Measurements from ENCODE around the gene AEBP1. TPM values are rescaled to one million over a fixed set of nuclear protein-coding genes. Genes with fewer than 3 reads are reported as not detected.

Gene AEBP1
- total RNA-seq, 1 experiment from 2014 or later: 49.3 TPM

GRCh38 chr7:44104860-44105771, 971 bp downstream of the AEBP1 start:
- WGBS (ENCODE audit: extremely low coverage, insufficient read length, low lambda C conversion rate): no CpG with 5 or more reads among the region's 28 CpGs
- H3K4me2 ChIP-seq (ENCODE audit: insufficient read depth, insufficient read length, low read length): peak overlapping the region; percentile 37
- DNase-seq: no peak

More at GRCh38 chr7:44104860-44105771, 971 bp downstream of the AEBP1 start:
- H4K5ac ChIP-seq (ENCODE audit: insufficient read length, low read depth, low read length): no peak overlapping the region
- no peak overlapping the region for H2AK5ac ChIP-seq (ENCODE audit: insufficient read length, low read length)
- Mint-ChIP-seq H3K9me3 (no peaks in the 10 kb centered on the region), H3K27ac (peak overlapping the region in 1 of 3 experiments; percentile 36; a peak in 1 of 7 replicates), H3K4me3 (peak overlapping the region; percentile 74 to 85), H3K4me1 (peaks cover 11 to 17% of the 10 kb centered on the region in 2 experiments), H3K27me3 (ENCODE audit: low read depth) (peaks cover 30% of the 10 kb centered on the region), H3K36me3 (ENCODE audit: insufficient read depth in 1 of 3, low read depth in 3 of 3) (peaks cover 2 to 7% (median 6%) of the 10 kb centered on the region in 3 experiments; a peak in 5 of 7 replicates)
- no peak for TF ChIP-seq CTCF (conservative IDR thresholded peaks at IDR 0.05)
- H3K27me3 ChIP-seq (ENCODE audit: insufficient read depth, low read length): no peaks in the 10 kb centered on the region; the same call in 1 of the 2 replicates
- no peak overlapping the region for H2BK120ac ChIP-seq (ENCODE audit: low read depth, low read length, poor library complexity, severe bottlenecking)
- H3T11ph ChIP-seq (ENCODE audit: low read length): no peak overlapping the region
- H3K4ac ChIP-seq (ENCODE audit: low read depth, low read length): no peak overlapping the region
- no peaks in the 10 kb centered on the region for H3K9me3 ChIP-seq (ENCODE audit: control insufficient read depth, low read depth, low read length)
- H2AFZ ChIP-seq (ENCODE audit: low read length): no peak overlapping the region
- no peak overlapping the region for H3K9ac ChIP-seq (ENCODE audit: extremely low read depth, insufficient read length, low read length)
- no peak overlapping the region for H3K27ac ChIP-seq (ENCODE audit: insufficient read length, low read depth, low read length)
- no peak overlapping the region for H2BK20ac ChIP-seq (ENCODE audit: low read depth, low read length, poor library complexity, severe bottlenecking)
- H2BK15ac ChIP-seq (ENCODE audit: low read depth, low read length): no peak overlapping the region
- H2BK5ac ChIP-seq (ENCODE audit: insufficient read length, low read length): no peak overlapping the region
- no peak overlapping the region for H3K23ac ChIP-seq (ENCODE audit: insufficient read length, low read depth, low read length)
- no peaks in the 10 kb centered on the region for H4K20me1 ChIP-seq (ENCODE audit: control insufficient read depth, insufficient read depth, insufficient read length)
- H4K91ac ChIP-seq (ENCODE audit: insufficient read length, low read depth, low read length): no peak overlapping the region
- H3K56ac ChIP-seq (ENCODE audit: insufficient read length, low read depth, low read length): no peak overlapping the region
- H3K4me1 ChIP-seq (ENCODE audit: insufficient read depth, low read length): no peaks in the 10 kb centered on the region; the same call in 1 of the 2 replicates
- H3K23me2 ChIP-seq (ENCODE audit: insufficient read length, low read depth, low read length, poor library complexity, severe bottlenecking): peaks cover 10% of the 10 kb centered on the region
- H3K79me1 ChIP-seq (ENCODE audit: insufficient read depth, low read depth, low read length, poor library complexity, severe bottlenecking): no peaks in the 10 kb centered on the region
- H3K14ac ChIP-seq (ENCODE audit: insufficient read depth, low read length): no peak overlapping the region
- H4K8ac ChIP-seq (replicated peaks; ENCODE audit: insufficient read length, low read depth, low read length): no peak overlapping the region
- no peak overlapping the region for H2BK12ac ChIP-seq (ENCODE audit: insufficient read length, low read depth, low read length)
- no peak overlapping the region for H3K18ac ChIP-seq (ENCODE audit: insufficient read length, low read depth, low read length)
- H3K79me2 ChIP-seq (ENCODE audit: insufficient read depth, low read length): no peaks in the 10 kb centered on the region
